ENCODE results near the gene IGHMBP2.

DNA sequence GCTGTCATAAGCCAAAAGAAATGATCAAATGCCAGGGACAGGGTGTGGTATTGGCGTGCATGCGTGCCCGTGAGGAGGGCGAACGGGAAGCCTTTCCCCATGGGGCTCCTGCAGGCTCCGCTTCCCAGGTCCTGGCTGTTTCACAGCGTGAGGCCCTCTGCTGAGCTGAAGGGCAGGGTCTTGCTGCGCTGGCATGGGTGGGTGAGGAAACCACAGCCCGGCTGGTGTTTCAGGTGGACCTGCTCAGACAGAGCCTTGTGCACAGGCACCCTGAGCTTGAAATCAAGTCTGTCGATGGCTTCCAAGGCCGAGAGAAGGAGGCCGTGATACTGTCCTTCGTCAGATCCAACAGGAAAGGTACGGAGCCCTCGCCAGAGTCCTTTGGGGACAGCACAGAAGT lies 31.4 kb downstream of the IGHMBP2 start:
- TF ChIP-seq POLR2A (IDR thresholded peaks at IDR 0.05) (no peak), POLR2AphosphoS5 (IDR thresholded peaks at IDR 0.05) (no peak)
- TF ChIP-seq, protein P1, sequence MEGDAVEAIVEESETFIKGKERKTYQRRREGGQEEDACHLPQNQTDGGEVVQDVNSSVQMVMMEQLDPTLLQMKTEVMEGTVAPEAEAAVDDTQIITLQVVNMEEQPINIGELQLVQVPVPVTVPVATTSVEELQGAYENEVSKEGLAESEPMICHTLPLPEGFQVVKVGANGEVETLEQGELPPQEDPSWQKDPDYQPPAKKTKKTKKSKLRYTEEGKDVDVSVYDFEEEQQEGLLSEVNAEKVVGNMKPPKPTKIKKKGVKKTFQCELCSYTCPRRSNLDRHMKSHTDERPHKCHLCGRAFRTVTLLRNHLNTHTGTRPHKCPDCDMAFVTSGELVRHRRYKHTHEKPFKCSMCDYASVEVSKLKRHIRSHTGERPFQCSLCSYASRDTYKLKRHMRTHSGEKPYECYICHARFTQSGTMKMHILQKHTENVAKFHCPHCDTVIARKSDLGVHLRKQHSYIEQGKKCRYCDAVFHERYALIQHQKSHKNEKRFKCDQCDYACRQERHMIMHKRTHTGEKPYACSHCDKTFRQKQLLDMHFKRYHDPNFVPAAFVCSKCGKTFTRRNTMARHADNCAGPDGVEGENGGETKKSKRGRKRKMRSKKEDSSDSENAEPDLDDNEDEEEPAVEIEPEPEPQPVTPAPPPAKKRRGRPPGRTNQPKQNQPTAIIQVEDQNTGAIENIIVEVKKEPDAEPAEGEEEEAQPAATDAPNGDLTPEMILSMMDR (IDR thresholded peaks at IDR 0.05): no peak
